CD14-positive monocyte (primary cell): Measurements from ENCODE around the gene C2CD4D. TPM values are rescaled to one million over a fixed set of nuclear protein-coding genes. Genes with fewer than 3 reads are reported as not detected.
A peak's percentile ranks its signal among the peaks of the same experiment; 100 is the strongest.

Source experiments
- DNase-seq, 3 donors: peaks; one replicate each; pipeline ENCODE4 v3.0.0-alpha.2; 2011 to 2022
- H2AFZ ChIP-seq: 2 replicates; pipeline ENCODE4 v1.6.0; 2012; ENCODE audit warnings: mild to moderate bottlenecking, low read depth, low read length, inconsistent platforms; ENCODE audit not compliant: insufficient read depth, poor library complexity, severe bottlenecking
- H3K27ac ChIP-seq, 2 donors: 1 replicate in 1 of 2; 2 replicates in 1 of 2; pipeline ENCODE4 v1.5.1; 2012 to 2013; ENCODE audit warnings: low read length in 2 of 2, control low read depth in 1 of 2, inconsistent platforms in 1 of 2, low read depth in 1 of 2, mild to moderate bottlenecking in 1 of 2
- H3K27me3 ChIP-seq, 2 donors: one replicate each; pipeline versions ENCODE4 v1.6.0 to v1.6.1; 2011 to 2013; ENCODE audit warnings: low read length in 2 of 2; ENCODE audit not compliant: control insufficient read depth in 2 of 2, insufficient read depth in 2 of 2
- H3K36me3 ChIP-seq, 2 donors: replicated peaks in 1 of 2; 1 replicate in 1 of 2; 2 replicates in 1 of 2; pipeline versions ENCODE4 v1.5.1 to v1.6.1; 2012 to 2013; ENCODE audit warnings: low read length in 2 of 2, control low read depth in 1 of 2, inconsistent platforms in 1 of 2, mild to moderate bottlenecking in 1 of 2; ENCODE audit not compliant: insufficient read depth in 2 of 2, control insufficient read depth in 1 of 2
- H3K4me1 ChIP-seq, 2 donors: 1 replicate in 1 of 2; 2 replicates in 1 of 2; pipeline versions ENCODE4 v1.5.1 to v1.6.1; 2012 to 2013; ENCODE audit warnings: low read length in 2 of 2, control low read depth in 1 of 2, inconsistent platforms in 1 of 2, mild to moderate bottlenecking in 1 of 2, moderate library complexity in 1 of 2; ENCODE audit not compliant: insufficient read depth in 2 of 2, control insufficient read depth in 1 of 2
- H3K4me2 ChIP-seq: replicated peaks from 2 replicates; pipeline ENCODE3; 2012; ENCODE audit warnings: low read length, moderate library complexity, mild to moderate bottlenecking; ENCODE audit not compliant: poor library complexity, severe bottlenecking; ENCODE audit errors: extremely low read depth
- H3K4me3 ChIP-seq, 3 experiments: fragments of 200-600 bp in 1 of 3; sonication (generic) in 1 of 3; replicated peaks in 1 of 3; 1 replicate in 2 of 3; 2 replicates in 1 of 3; pipeline ENCODE4 v1.5.1; 2011 to 2013; ENCODE audit warnings: low read length in 3 of 3, mild to moderate bottlenecking in 3 of 3, control low read depth in 2 of 3, low read depth in 2 of 3, inconsistent platforms in 1 of 3, moderate library complexity in 1 of 3
- H3K79me2 ChIP-seq: 2 replicates; pipeline ENCODE4 v1.6.0; 2012; ENCODE audit warnings: mild to moderate bottlenecking, control low read depth, inconsistent platforms, low read length, moderate library complexity; ENCODE audit not compliant: insufficient read depth
- H3K9ac ChIP-seq: 2 replicates; pipeline ENCODE4 v1.6.0; 2017; ENCODE audit warnings: low read length, mild to moderate bottlenecking; ENCODE audit not compliant: insufficient read depth, poor library complexity, severe bottlenecking
- H3K9me3 ChIP-seq, 2 donors: replicated peaks in 1 of 2; 1 replicate in 1 of 2; 2 replicates in 1 of 2; pipeline versions ENCODE4 v1.5.1 to v1.6.1; 2012 to 2013; ENCODE audit warnings: low read length in 2 of 2, control low read depth in 1 of 2; ENCODE audit not compliant: control insufficient read depth in 1 of 2, insufficient read depth in 1 of 2
- H4K20me1 ChIP-seq: 2 replicates; pipeline ENCODE4 v1.6.0; 2012; ENCODE audit warnings: mild to moderate bottlenecking, low read length, control low read depth, moderate library complexity; ENCODE audit not compliant: insufficient read depth
- H3K27ac Mint-ChIP-seq, 7 donors: one replicate each; pipeline ENCODE4 v1.8.0; 2020; ENCODE audit warnings: mild to moderate bottlenecking in 7 of 7, mixed read lengths in 7 of 7, moderate library complexity in 6 of 7, inconsistent platforms in 2 of 7
- H3K27me3 Mint-ChIP-seq, 3 donors: one replicate each; pipeline ENCODE4 v1.8.0; 2021 to 2022; ENCODE audit warnings: low read depth in 3 of 3, mild to moderate bottlenecking in 3 of 3, mixed read lengths in 3 of 3, moderate library complexity in 3 of 3, inconsistent platforms in 1 of 3
- H3K36me3 Mint-ChIP-seq, 2 donors: one replicate each; pipeline ENCODE4 v1.8.0; 2020; ENCODE audit warnings: mixed read lengths in 2 of 2, inconsistent platforms in 1 of 2, mild to moderate bottlenecking in 1 of 2
- H3K4me1 Mint-ChIP-seq: one replicate; pipeline ENCODE4 v1.8.0; 2020; ENCODE audit warnings: mild to moderate bottlenecking, mixed read lengths
- H3K4me3 Mint-ChIP-seq, 2 donors: one replicate each; pipeline ENCODE4 v1.8.0; 2020; ENCODE audit warnings: mild to moderate bottlenecking in 2 of 2, mixed read lengths in 2 of 2, moderate library complexity in 1 of 2
- H3K9me3 Mint-ChIP-seq, 7 donors: one replicate each; pipeline ENCODE4 v1.8.0; 2020 to 2022; ENCODE audit warnings: mixed read lengths in 7 of 7, mild to moderate bottlenecking in 6 of 7, moderate library complexity in 6 of 7, inconsistent platforms in 2 of 7
- WGBS: methylation state at CpG from one replicate; pipeline ENCODE4 v1.1.5; 2013; ENCODE audit warnings: missing lambda C conversion rate; ENCODE audit not compliant: insufficient coverage; 5-methylcytosine and 5-hydroxymethylcytosine counted together
- intact Hi-C, 2 donors: fragments of 100-400 bp; cut with micrococcal nuclease; formaldehyde crosslinking; loops; one replicate each; pipeline versions ENCODE4 v1.15.0 to v1.15.1; 2023
- polyA plus RNA-seq, 3 donors: library from polyadenylated mRNA; depleted of rRNA in 1 of 3; unstranded in 2 of 3; stranded (reverse) in 1 of 3; fragments of 300-500 nt in 2 of 3; fragments of >200 nt in 1 of 3; fragmentation: Illumina TruSeq in 2 of 3; gene quantifications; 1 replicate in 2 of 3; 2 replicates in 1 of 3; pipeline ENCODE4 v1.2.3, GENCODE V29; 2012 to 2021
- TF ChIP-seq, protein P1 (sequence below): fragments of 200-600 bp; IDR thresholded peaks from one replicate; pipeline ENCODE4 v1.8.0; 2022; ENCODE audit warnings: antibody characterized with exemption, mild to moderate bottlenecking

C2CD4D gene
- polyA plus RNA-seq, 3 donors, result not detected

DNA sequence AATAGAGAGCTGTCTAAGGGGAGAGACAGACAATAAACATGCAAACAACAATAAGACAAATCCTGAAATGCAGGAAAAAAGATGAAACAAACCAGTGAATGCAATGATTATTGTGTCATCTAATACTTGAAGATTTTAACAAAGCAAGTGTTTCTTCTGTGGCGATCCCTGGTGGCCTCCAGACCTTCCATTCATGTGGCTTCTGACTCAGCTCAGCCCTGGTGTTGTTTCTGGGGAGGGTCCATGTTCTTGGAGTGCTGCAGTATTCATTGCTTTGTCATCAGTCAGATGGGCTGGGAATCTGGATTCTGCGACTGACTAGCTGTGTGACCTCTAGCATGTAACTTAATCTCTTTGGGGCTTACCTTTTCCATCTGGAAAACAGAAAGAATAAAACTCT lies 1.5 kb upstream of the C2CD4D start:
- Histone ChIP-seq H3K9me3 (peaks cover 0 to 22% of the 10 kb centered on the region in 2 donors), H3K36me3 (no peaks in the 10 kb centered on the region), H3K27ac (no peak overlapping the region), H4K20me1 (no peaks in the 10 kb centered on the region), H3K4me3 (no peak overlapping the region), H3K9ac (no peak overlapping the region), H3K4me2 (no peak overlapping the region), H3K79me2 (no peaks in the 10 kb centered on the region), H3K4me1 (peaks cover 25 to 41% of the 10 kb centered on the region in 2 donors), H2AFZ (no peak overlapping the region), H3K27me3 (peaks cover 50 to 72% of the 10 kb centered on the region in 2 donors)
- 100% methylated on average over 2 of the region's 2 CpGs for WGBS
- no peak for DNase-seq
- TF ChIP-seq, protein P1, sequence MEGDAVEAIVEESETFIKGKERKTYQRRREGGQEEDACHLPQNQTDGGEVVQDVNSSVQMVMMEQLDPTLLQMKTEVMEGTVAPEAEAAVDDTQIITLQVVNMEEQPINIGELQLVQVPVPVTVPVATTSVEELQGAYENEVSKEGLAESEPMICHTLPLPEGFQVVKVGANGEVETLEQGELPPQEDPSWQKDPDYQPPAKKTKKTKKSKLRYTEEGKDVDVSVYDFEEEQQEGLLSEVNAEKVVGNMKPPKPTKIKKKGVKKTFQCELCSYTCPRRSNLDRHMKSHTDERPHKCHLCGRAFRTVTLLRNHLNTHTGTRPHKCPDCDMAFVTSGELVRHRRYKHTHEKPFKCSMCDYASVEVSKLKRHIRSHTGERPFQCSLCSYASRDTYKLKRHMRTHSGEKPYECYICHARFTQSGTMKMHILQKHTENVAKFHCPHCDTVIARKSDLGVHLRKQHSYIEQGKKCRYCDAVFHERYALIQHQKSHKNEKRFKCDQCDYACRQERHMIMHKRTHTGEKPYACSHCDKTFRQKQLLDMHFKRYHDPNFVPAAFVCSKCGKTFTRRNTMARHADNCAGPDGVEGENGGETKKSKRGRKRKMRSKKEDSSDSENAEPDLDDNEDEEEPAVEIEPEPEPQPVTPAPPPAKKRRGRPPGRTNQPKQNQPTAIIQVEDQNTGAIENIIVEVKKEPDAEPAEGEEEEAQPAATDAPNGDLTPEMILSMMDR, result no peak
- H3K9me3 Mint-ChIP-seq, result peaks cover 0 to 21% (median 14%) of the 10 kb centered on the region in 7 donors
- peaks cover 54 to 76% (median 67%) of the 10 kb centered on the region in 3 donors for H3K27me3 Mint-ChIP-seq
- peaks cover 6 to 13% of the 10 kb centered on the region in 2 donors for H3K36me3 Mint-ChIP-seq
- H3K27ac Mint-ChIP-seq, result no peak overlapping the region
- peak overlapping the region in 1 of 2 donors; percentile 91 for H3K4me3 Mint-ChIP-seq
- intact Hi-C loops, result no loop called here
- H3K4me1 Mint-ChIP-seq, result peaks cover 34% of the 10 kb centered on the region

DNA sequence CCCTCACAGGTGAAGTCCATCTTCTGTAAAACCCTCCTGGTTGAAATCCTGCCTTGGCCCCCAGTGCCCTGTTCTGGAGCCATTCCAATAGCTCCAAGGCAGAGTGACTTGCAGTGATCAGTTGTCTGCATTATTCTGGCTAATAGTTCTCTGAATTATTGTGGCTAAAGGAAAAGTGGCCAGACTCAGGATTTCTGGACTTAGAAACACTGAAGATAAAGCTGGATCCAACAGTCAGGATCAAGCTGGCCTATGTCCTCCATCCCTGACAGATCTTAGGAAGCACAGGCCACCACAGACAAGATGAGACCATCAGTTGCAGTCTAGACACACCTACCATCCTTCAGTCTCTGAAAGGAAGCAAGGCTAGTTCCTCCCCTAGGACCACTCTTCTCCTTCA lies 801 bp upstream of the C2CD4D start:
- H3K27ac ChIP-seq, result no peak overlapping the region
- Mint-ChIP-seq H3K36me3 (peaks cover 6 to 13% of the 10 kb centered on the region in 2 donors), H3K4me1 (peaks cover 41% of the 10 kb centered on the region), H3K27me3 (peaks cover 54 to 80% (median 67%) of the 10 kb centered on the region in 3 donors), H3K4me3 (peak overlapping the region in 1 of 2 donors; percentile 91), H3K27ac (no peak overlapping the region), H3K9me3 (peaks cover 0 to 21% (median 14%) of the 10 kb centered on the region in 7 donors)
- no peaks in the 10 kb centered on the region for H3K79me2 ChIP-seq
- peaks cover 50 to 72% of the 10 kb centered on the region in 2 donors for H3K27me3 ChIP-seq
- no peak overlapping the region for H3K4me2 ChIP-seq
- H2AFZ ChIP-seq, result no peak overlapping the region
- no peaks in the 10 kb centered on the region for H3K36me3 ChIP-seq
- no peak for DNase-seq
- H4K20me1 ChIP-seq, result no peaks in the 10 kb centered on the region
- no peak overlapping the region for H3K4me3 ChIP-seq
- intact Hi-C loops, result no loop called here
- H3K9me3 ChIP-seq, result peaks cover 0 to 22% of the 10 kb centered on the region in 2 donors
- H3K9ac ChIP-seq, result peak overlapping the region; percentile 15
- peaks cover 25 to 48% of the 10 kb centered on the region in 2 donors for H3K4me1 ChIP-seq
- TF ChIP-seq, protein P1, result no peak
